IPS DF 19.7 (cell line): ENCODE results near the gene NBDY.
A peak's percentile ranks its signal among the peaks of the same experiment; 100 is the strongest.
"Not testable (repeated sequence)": the region's sequence is repeated elsewhere in the genome, so short reads cannot be mapped to it uniquely, and the experiment has no call there.

Source experiments
- DNase-seq: peaks from one replicate; pipeline ENCODE4 v3.0.0-alpha.2; 2013; ENCODE audit warnings: low read depth, low spot score

Gene NBDY

GRCh38 chrX:56764153-56764974, 35.3 kb downstream of the NBDY start:
- peak; percentile 12 for DNase-seq

GRCh38 chrX:56764975-56765791, 36.1 kb downstream of the NBDY start:
- DNase-seq: no peak

- no peak for DNase-seq
Observed at GRCh38 chrX:56765811-56766553, 36.9 kb downstream of the NBDY start.

GRCh38 chrX:56766554-56767347, 37.7 kb downstream of the NBDY start:
- DNase-seq: no peak

- DNase-seq: not testable (repeated sequence)
Observed at GRCh38 chrX:56767348-56768119, 38.5 kb downstream of the NBDY start.

- DNase-seq: not testable (repeated sequence)
Observed at GRCh38 chrX:56768120-56768660, 39.1 kb downstream of the NBDY start.

GRCh38 chrX:56772675-56773521, 43.9 kb downstream of the NBDY start:
- not testable (repeated sequence) for DNase-seq

GRCh38 chrX:56773522-56774060, 44.5 kb downstream of the NBDY start:
- DNase-seq: not testable (repeated sequence)

GRCh38 chrX:56778099-56778923, 49.3 kb downstream of the NBDY start:
- not testable (repeated sequence) for DNase-seq

- DNase-seq: not testable (repeated sequence)
Observed at GRCh38 chrX:56778924-56779468, 50.0 kb downstream of the NBDY start.

GRCh38 chrX:56780681-56781649, 51.9 kb downstream of the NBDY start:
- not testable (repeated sequence) for DNase-seq

GRCh38 chrX:56782352-56782751, 53.3 kb downstream of the NBDY start:
- no peak for DNase-seq

GRCh38 chrX:56782791-56783449, 53.9 kb downstream of the NBDY start:
- DNase-seq: no peak

GRCh38 chrX:56783450-56783831, 54.4 kb downstream of the NBDY start:
- no peak for DNase-seq

- DNase-seq: no peak
Observed at GRCh38 chrX:56783996-56784620, 55.1 kb downstream of the NBDY start.
